22Rv1 (cell line): ENCODE results near the gene DCDC2C.
"Not testable (repeated sequence)": the region's sequence is repeated elsewhere in the genome, so short reads cannot be mapped to it uniquely, and the experiment has no call there.

Experiments
- CTCF ChIP-seq: fragments of 450-650 bp; IDR thresholded peaks from 2 replicates; pipeline ENCODE4 v1.5.1; 2017; ENCODE audit warnings: mild to moderate bottlenecking
- ZFX ChIP-seq: fragments of 450-650 bp; IDR thresholded peaks from 2 replicates; pipeline ENCODE4 v1.6.1; 2017; ENCODE audit warnings: antibody characterized with exemption, borderline replicate concordance

- not testable (repeated sequence) for TF ChIP-seq CTCF, ZFX
Observed at GRCh38 chr2:3660640-3661039, 42.7 kb upstream of the DCDC2C start.
